GM18858 (cell line): ENCODE measurements around the gene ARMC9.
"Not testable (repeated sequence)": the region's sequence is repeated elsewhere in the genome, so short reads cannot be mapped to it uniquely, and the experiment has no call there.

Experiments used
- ATAC-seq: cut with Tn5 transposase; IDR thresholded peaks from one replicate; pipeline ENCODE4 v1.9.1; 2021; ENCODE audit not compliant: unreplicated experiment

Gene ARMC9

GRCh38 chr2:231198291-231199173 is at the start of gene ARMC9:
TSS of gene ARMC9 (plus strand) at chr2:231198631. CDS start at chr2:231206239, 7,608 bp downstream.
- peak; percentile 98 for ATAC-seq

GRCh38 chr2:231152800-231153557 is 45.5 kb upstream of the ARMC9 start:
- ATAC-seq = no peak

- no peak for ATAC-seq
Measured at GRCh38 chr2:231159306-231159705, 39.1 kb upstream of the ARMC9 start.

GRCh38 chr2:231160701-231161100 is 37.7 kb upstream of the ARMC9 start:
- no peak for ATAC-seq

- ATAC-seq = no peak
Measured at GRCh38 chr2:231161252-231161839, 37.1 kb upstream of the ARMC9 start.

- ATAC-seq = no peak
Measured at GRCh38 chr2:231161877-231162329, 36.5 kb upstream of the ARMC9 start.

- no peak for ATAC-seq
Measured at GRCh38 chr2:231163011-231163410, 35.4 kb upstream of the ARMC9 start.

- ATAC-seq = no peak
Measured at GRCh38 chr2:231163414-231164095, 34.9 kb upstream of the ARMC9 start.

GRCh38 chr2:231167745-231168459 is 30.5 kb upstream of the ARMC9 start:
- ATAC-seq = no peak

- no peak for ATAC-seq
Measured at GRCh38 chr2:231168460-231169139, 29.8 kb upstream of the ARMC9 start.

- no peak for ATAC-seq
Measured at GRCh38 chr2:231169488-231169887, 28.9 kb upstream of the ARMC9 start.

- ATAC-seq = no peak
Measured at GRCh38 chr2:231170055-231170454, 28.4 kb upstream of the ARMC9 start.

- ATAC-seq = no peak
Measured at GRCh38 chr2:231172025-231172424, 26.4 kb upstream of the ARMC9 start.

GRCh38 chr2:231174211-231174651 is 24.2 kb upstream of the ARMC9 start:
- ATAC-seq = no peak

GRCh38 chr2:231176066-231176465 is 22.4 kb upstream of the ARMC9 start:
- ATAC-seq = no peak

GRCh38 chr2:231177156-231178025 is 21.0 kb upstream of the ARMC9 start:
- ATAC-seq = no peak

- not testable (repeated sequence) for ATAC-seq
Measured at GRCh38 chr2:231178805-231179204, 19.6 kb upstream of the ARMC9 start.

GRCh38 chr2:231181860-231182512 is 16.4 kb upstream of the ARMC9 start:
- ATAC-seq = no peak
